Heart left ventricle (tissue), 16 donors: Measurements from ENCODE around the gene DAD1. TPM values are rescaled to one million over a fixed set of nuclear protein-coding genes. Genes with fewer than 3 reads are reported as not detected.

Source experiments
- ATAC-seq, 4 donors: fragments of 200-7000 bp; cut with Tn5 transposase; one replicate each; pipeline ENCODE4 v1.9.1; 2020 to 2022; ENCODE audit warnings: moderate library complexity in 4 of 4, mild to moderate bottlenecking in 3 of 4, moderate number of reproducible peaks in 1 of 4
- DNase-seq, 5 donors: peaks; one replicate each; pipeline ENCODE4 v3.0.0-alpha.2; 2020
- H3K27ac ChIP-seq, 12 donors: fragments of 200-600 bp; sonication (generic) in 4 of 12; one replicate each; pipeline versions ENCODE4 v1.5.0 to v1.8.0; 2016 to 2022; ENCODE audit warnings: mild to moderate bottlenecking in 2 of 12
- H3K27me3 ChIP-seq, 9 donors: fragments of 200-600 bp; sonication (generic) in 2 of 9; one replicate each; pipeline versions ENCODE4 v1.5.1 to v1.8.0; 2016 to 2022; ENCODE audit warnings: mild to moderate bottlenecking in 3 of 9
- H3K36me3 ChIP-seq, 9 donors: fragments of 200-600 bp; sonication (generic) in 2 of 9; one replicate each; pipeline versions ENCODE4 v1.5.0 to v1.8.0; 2018 to 2022; ENCODE audit warnings: mild to moderate bottlenecking in 2 of 9
- H3K4me1 ChIP-seq, 12 donors: fragments of 200-600 bp; sonication (generic) in 4 of 12; one replicate each; pipeline versions ENCODE4 v1.5.0 to v1.8.0; 2016 to 2022; ENCODE audit warnings: mild to moderate bottlenecking in 3 of 12
- H3K4me3 ChIP-seq, 12 donors: fragments of 200-600 bp; sonication (generic) in 4 of 12; one replicate each; pipeline versions ENCODE4 v1.5.0 to v1.8.0; 2017 to 2022; ENCODE audit warnings: mild to moderate bottlenecking in 9 of 12, moderate library complexity in 4 of 12
- H3K9me3 ChIP-seq, 12 donors: fragments of 200-600 bp; sonication (generic) in 4 of 12; one replicate each; pipeline versions ENCODE4 v1.5.0 to v1.8.0; 2016 to 2022; ENCODE audit warnings: mild to moderate bottlenecking in 1 of 12
- CTCF ChIP-seq, 12 donors: fragments of 200-600 bp; sonication (generic) in 4 of 12; IDR thresholded peaks; one replicate each; pipeline versions ENCODE4 v1.5.0 to v1.8.0; 2018 to 2022; ENCODE audit warnings: antibody characterized with exemption in 12 of 12, mild to moderate bottlenecking in 5 of 12
- POLR2A ChIP-seq, 2 donors: fragments of 450-650 bp; IDR thresholded peaks; one replicate each; pipeline ENCODE4 v1.6.1; 2017; ENCODE audit warnings: antibody characterized with exemption in 2 of 2, mild to moderate bottlenecking in 2 of 2, moderate library complexity in 2 of 2
- WGBS, 4 donors: extraction: QIAGEN DNeasy Blood & Tissue Kit in 2 of 4; methylation state at CpG; one replicate each; pipeline versions ENCODE4 v1.1.5 to v1.1.7; 2013 to 2018; 5-methylcytosine and 5-hydroxymethylcytosine counted together
- intact Hi-C, 10 donors: fragments of 100-400 bp; cut with DNase I; formaldehyde crosslinking; loops; one replicate each; pipeline versions ENCODE4 v1.11.1 to v1.14.2; 2022
- polyA plus RNA-seq, 2 donors: library from polyadenylated mRNA; stranded (reverse); fragments of 200-250 nt; gene quantifications; one replicate each; pipeline ENCODE4 v1.2.3, GENCODE V29; 2013
- total RNA-seq, 9 donors: library from RNA; depleted of rRNA in 2 of 9; stranded (reverse); fragments of >200 nt in 2 of 9; fragmentation: NEBNext Ultra II Directional in 3 of 9; extraction: Animal tissue kit (Norgen Biotek cat#: 25700) in 3 of 9; gene quantifications; one replicate each; pipeline versions ENCODE4 v1.1.0 to v1.2.4, GENCODE V29; 2016 to 2023
- donor health status: ischemic (EF 13 %, LVEDD 7.1; RV severe dilation, severe dysfunction).
- donor health status: healthy with polysubstance abuse.
- donor health status: DM: no; HTN: yes; CAD: no.
- donor health status: DM: no; HTN: no; CAD: no.
- donor health status: ischemic (EF 25% LVEDD 6.9; RV normal size, moderate dysfunction).
- donor health status: ischemic (EF 25% LVEDD 5.7; RV mildly dilated, moderate dysfunction).
- donor health status: healthy.
- donor health status: DM: yes; HTN: yes; CAD: no.
- donor health status: ischemic (EF 35%, LVEDD 5.7; RV mildly dilated, moderate dysfunction).
- donor health status: nonischemic (EF 11% LVEDD 7.7; RV severe dilation, severe dysfunction).
- donor health status: DM: yes; HTN: yes; CAD: no.
- donor health status: PGD.
- donor health status: ischemic (EF 29% LVEDD 5.4; RV normal size, mild dysfunction).
- donor health status: nonischemic (EF 23%, LVEDD 6.1; RV moderate dilation, normal function).

Gene DAD1
- total and polyA plus RNA-seq, 11 donors = 108 to 402 (median 147) TPM

GRCh38 chr14:22630066-22630465 is 41.0 kb upstream of the DAD1 start:
- ATAC-seq = no peak

DNA sequence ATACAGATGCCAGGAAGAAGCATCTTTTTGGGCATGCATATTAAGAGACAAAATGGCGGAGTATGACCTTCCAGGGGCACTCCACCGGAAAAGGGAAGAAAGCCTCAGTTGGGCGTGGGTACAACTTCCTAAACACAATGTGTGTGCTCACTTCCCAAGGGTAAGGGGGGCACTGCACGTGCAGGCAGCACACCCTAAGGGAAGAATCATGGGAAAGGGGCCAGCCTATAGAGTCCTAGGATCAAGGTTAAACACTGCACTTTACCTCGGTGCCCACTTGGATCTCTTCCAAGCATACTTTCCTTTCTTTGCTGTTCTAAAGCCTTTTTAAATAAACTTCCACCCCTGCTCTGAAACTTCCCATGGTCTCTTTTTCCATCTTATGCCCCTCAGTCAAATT is 40.3 kb upstream of the DAD1 start:
- intact Hi-C loops = no loop called here
- ATAC-seq = no peak
- Histone ChIP-seq H3K36me3 (no peaks in the 10 kb centered on the region), H3K4me3 (no peak overlapping the region), H3K4me1 (no peaks in the 10 kb centered on the region), H3K27ac (no peak overlapping the region), H3K27me3 (peaks cover 0 to 4% (median 0%) of the 10 kb centered on the region in 9 donors), H3K9me3 (no peaks in the 10 kb centered on the region)
- 67 to 72% (median 68%) methylated on average over 5 of the region's 5 CpGs for WGBS, 4 donors
- no peak for DNase-seq
- TF ChIP-seq POLR2A (IDR thresholded peaks at IDR 0.05) (no peak), CTCF (IDR thresholded peaks at IDR 0.05) (no peak)

More at GRCh38 chr14:22630066-22630465, 41.0 kb upstream of the DAD1 start:
- no peak for DNase-seq
- intact Hi-C loops = no loop called here
- TF ChIP-seq CTCF (IDR thresholded peaks at IDR 0.05) (no peak), POLR2A (IDR thresholded peaks at IDR 0.05) (no peak)
- no peak overlapping the region for H3K27ac ChIP-seq
- H3K27me3 ChIP-seq = peaks cover 0 to 4% (median 0%) of the 10 kb centered on the region in 9 donors
- H3K36me3 ChIP-seq = no peaks in the 10 kb centered on the region
- H3K4me1 ChIP-seq = no peaks in the 10 kb centered on the region
- 94 to 96% (median 95%) methylated on average over 3 of the region's 3 CpGs for WGBS, 4 donors
- no peak overlapping the region for H3K4me3 ChIP-seq
- no peaks in the 10 kb centered on the region for H3K9me3 ChIP-seq

DNA sequence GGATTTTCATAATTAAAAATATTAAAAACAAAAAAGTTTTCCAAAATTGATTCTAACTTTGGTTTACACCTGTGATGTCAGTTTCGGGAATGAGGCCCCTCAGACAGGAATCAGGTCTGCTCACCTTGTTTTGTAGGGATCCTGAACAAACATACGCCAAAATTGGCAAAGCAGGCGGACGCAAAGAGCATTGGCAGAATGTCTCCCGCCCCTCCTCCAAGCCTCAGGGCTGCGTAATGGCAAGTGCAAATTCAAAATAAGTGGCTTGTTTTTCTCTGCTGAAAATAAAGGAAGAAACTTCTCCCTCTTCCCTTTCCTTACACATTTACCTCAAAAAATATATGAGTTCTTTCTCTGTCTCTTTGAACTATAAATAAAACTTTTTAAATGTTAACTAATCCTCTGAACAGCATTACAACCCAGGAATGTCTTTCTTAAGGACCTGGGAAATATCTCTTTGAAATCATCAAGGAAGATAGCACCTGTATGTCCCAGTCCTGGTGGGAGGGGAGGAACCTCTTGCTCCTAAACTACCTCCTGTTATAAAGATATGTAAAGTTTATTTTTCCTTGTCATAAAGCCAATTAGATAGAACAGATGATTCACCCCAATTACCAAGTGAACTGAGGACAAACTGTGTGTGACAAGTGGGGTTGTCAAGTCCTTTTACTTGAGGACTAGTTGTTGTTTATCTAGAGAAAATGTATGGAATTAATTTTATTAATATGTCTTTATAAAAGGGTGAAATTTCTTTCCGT is 38.7 kb upstream of the DAD1 start:
- Histone ChIP-seq H3K36me3 (no peaks in the 10 kb centered on the region), H3K4me1 (peaks cover 0 to 8% (median 0%) of the 10 kb centered on the region in 12 donors), H3K9me3 (no peaks in the 10 kb centered on the region), H3K27ac (no peak overlapping the region), H3K27me3 (peaks cover 0 to 4% (median 0%) of the 10 kb centered on the region in 9 donors), H3K4me3 (no peak overlapping the region)
- ATAC-seq (no peak), DNase-seq (no peak)
- 75 to 86% (median 82%) methylated on average over 7 of the region's 7 CpGs for WGBS, 4 donors
- intact Hi-C loops = no loop called here
- TF ChIP-seq CTCF (IDR thresholded peaks at IDR 0.05) = no peak

GRCh38 chr14:22626590-22626989 is 37.6 kb upstream of the DAD1 start:
- no peaks in the 10 kb centered on the region for H3K36me3 ChIP-seq
- no peaks in the 10 kb centered on the region for H3K9me3 ChIP-seq
- H3K4me3 ChIP-seq = no peak overlapping the region
- no peak overlapping the region for H3K27ac ChIP-seq
- no peak for ATAC-seq
- intact Hi-C loops = no loop called here
- peaks cover 0 to 2% (median 0%) of the 10 kb centered on the region in 9 donors for H3K27me3 ChIP-seq
- whole genome bisulfite sequencing, 4 donors = 82 to 90% (median 87%) methylated on average over 6 of the region's 6 CpGs
- DNase-seq = no peak
- peaks cover 0 to 8% (median 0%) of the 10 kb centered on the region in 12 donors for H3K4me1 ChIP-seq
- no peak for TF ChIP-seq CTCF (IDR thresholded peaks at IDR 0.05)
- no peak for TF ChIP-seq POLR2A (IDR thresholded peaks at IDR 0.05)
